Measurements from ENCODE around the gene EML6. TPM values are rescaled to one million over a fixed set of nuclear protein-coding genes. Genes with fewer than 3 reads are reported as not detected.

The EML6 gene
- total and polyA plus RNA-seq, 10 of the 15 experiments (the other 5 are each of a cell fraction or from before 2014, with no cell fraction given) = 0.09 to 0.67 (median 0.21) TPM

GRCh38 chr2:54866868-54867267, 143.4 kb downstream of the EML6 start:
- FAIRE-seq (peak; percentile 73), DNase-seq (ENCODE audit: low read depth, low spot score) (peak; percentile 53), ATAC-seq (peak; percentile 94)
- BruUV-seq (replicated peaks) = no TSS peak
- 27% methylated on average over 5 of the region's 5 CpGs for WGBS (ENCODE audit: insufficient coverage, insufficient replicate concordance, low lambda C conversion rate, missing lambda C conversion rate)
- intact Hi-C loops (cut with micrococcal nuclease; ENCODE audit: unreplicated experiment) = no loop called here
- peak overlapping the region; percentile 72 for H3K27ac ChIP-seq (ENCODE audit: control insufficient read depth, insufficient read depth)
- ChIA-PET POLR2A (no interaction called here), RAD21 (ENCODE audit: unreplicated experiment) (interaction anchor here (0.7 to 1.1 kb wide), 2 partner anchors 21 to 308 kb away, joined by 3 to 4 read pairs; no protein-coding TSS in a partner anchor), SMC1A (ENCODE audit: uncharacterized antibody, unreplicated experiment) (interaction anchor here (0.6 to 1.1 kb wide), 4 partner anchors 28 to 897 kb away, joined by 3 to 5 read pairs (median 3); no protein-coding TSS in a partner anchor), CTCF (interaction anchor here (0.6 to 1.5 kb wide), 3 partner anchors 9 to 303 kb away, joined by 3 to 5 read pairs (median 3); no protein-coding TSS in a partner anchor)
- peak overlapping the region; percentile 80 for H3K4me2 ChIP-seq (ENCODE audit: control insufficient read depth, insufficient read depth)
- H3K4me3 ChIP-seq = peak overlapping the region; percentile 46; the same call in 1 of the 2 replicates
- H3K36me3 ChIP-seq (ENCODE audit: control insufficient read depth in 2 of 2, insufficient read depth in 2 of 2, low read length in 1 of 2) = no peaks in the 10 kb centered on the region
- no peaks in the 10 kb centered on the region for H3K9me3 ChIP-seq (replicated peaks; ENCODE audit: control insufficient read depth, insufficient read depth, low read length)
- peak overlapping the region; percentile 50 for H3K9ac ChIP-seq (ENCODE audit: control insufficient read depth, insufficient read depth, low read length)
- no peaks in the 10 kb centered on the region for H4K20me1 ChIP-seq (ENCODE audit: control insufficient read depth, insufficient read depth)
- in situ Hi-C loops (cut with MboI) = no loop called here
- H3K79me2 ChIP-seq (ENCODE audit: control insufficient read depth, insufficient read depth, low read length) = no peaks in the 10 kb centered on the region
- peak overlapping the region; percentile 97 for H2AFZ ChIP-seq (ENCODE audit: control insufficient read depth, low read depth, low read length)
- H3K4me1 ChIP-seq (ENCODE audit: control insufficient read depth, insufficient read depth, low read length) = peaks cover 14% of the 10 kb centered on the region
- peak; percentile 65; the same call in 1 of the 2 replicates for TF ChIP-seq RUNX3 (IDR thresholded peaks at IDR 0.05; ENCODE audit: low read length)
- TF ChIP-seq ATF2 (IDR thresholded peaks at IDR 0.05; ENCODE audit: low read length) = peak; percentile 43; the same call in 1 of the 2 replicates
- TF ChIP-seq CTCF (IDR thresholded peaks at IDR 0.05 in 2 of 3, conservative IDR thresholded peaks at IDR 0.05 in 1 of 3; ENCODE audit: control insufficient read depth in 2 of 3, extremely low read depth in 1 of 3, insufficient read depth in 1 of 3, low read depth in 3 of 3, low read length in 3 of 3) = no peak
- no peak for TF ChIP-seq TARDBP (IDR thresholded peaks at IDR 0.05; ENCODE audit: borderline replicate concordance)
- TF ChIP-seq NBN (IDR thresholded peaks at IDR 0.05) = no peak
- peak; percentile 64; the same call in 1 of the 2 replicates for TF ChIP-seq IRF4 (IDR thresholded peaks at IDR 0.05; ENCODE audit: low read depth, low read length)
- TF ChIP-seq, protein P1, sequence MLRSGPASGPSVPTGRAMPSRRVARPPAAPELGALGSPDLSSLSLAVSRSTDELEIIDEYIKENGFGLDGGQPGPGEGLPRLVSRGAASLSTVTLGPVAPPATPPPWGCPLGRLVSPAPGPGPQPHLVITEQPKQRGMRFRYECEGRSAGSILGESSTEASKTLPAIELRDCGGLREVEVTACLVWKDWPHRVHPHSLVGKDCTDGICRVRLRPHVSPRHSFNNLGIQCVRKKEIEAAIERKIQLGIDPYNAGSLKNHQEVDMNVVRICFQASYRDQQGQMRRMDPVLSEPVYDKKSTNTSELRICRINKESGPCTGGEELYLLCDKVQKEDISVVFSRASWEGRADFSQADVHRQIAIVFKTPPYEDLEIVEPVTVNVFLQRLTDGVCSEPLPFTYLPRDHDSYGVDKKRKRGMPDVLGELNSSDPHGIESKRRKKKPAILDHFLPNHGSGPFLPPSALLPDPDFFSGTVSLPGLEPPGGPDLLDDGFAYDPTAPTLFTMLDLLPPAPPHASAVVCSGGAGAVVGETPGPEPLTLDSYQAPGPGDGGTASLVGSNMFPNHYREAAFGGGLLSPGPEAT (IDR thresholded peaks at IDR 0.05; ENCODE audit: low read depth) = peak; percentile 55; the same call in 1 of the 2 replicates
- TF ChIP-seq MEF2B (IDR thresholded peaks at IDR 0.05; ENCODE audit: partially characterized antibody, poor library complexity, severe bottlenecking) = peak; percentile 30
- peak; percentile 65 for TF ChIP-seq IKZF1 (conservative IDR thresholded peaks at IDR 0.05)
- 0 out of 2 replicates have a peak, but pooled peaks have one; percentile 19 for TF ChIP-seq DPF2 (IDR thresholded peaks at IDR 0.05)
- TF ChIP-seq EP300 (IDR thresholded peaks at IDR 0.05; ENCODE audit: borderline replicate concordance in 1 of 2, control insufficient read depth in 1 of 2, low read depth in 2 of 2, low read length in 2 of 2) = peak in 1 of 2 experiments; percentile 62; a peak in 2 of 4 replicates
- peak; percentile 74 to 76; a peak in 2 of 4 replicates for TF ChIP-seq IKZF2 (IDR thresholded peaks at IDR 0.05)
- no peak for TF ChIP-seq BACH1 (IDR thresholded peaks at IDR 0.05; ENCODE audit: borderline replicate concordance)
- TF ChIP-seq SPI1 (IDR thresholded peaks at IDR 0.05; ENCODE audit: borderline replicate concordance, insufficient read depth, low read depth, low read length) = peak; percentile 98
- peak; percentile 38; the same call in 1 of the 2 replicates for TF ChIP-seq TAF1 (IDR thresholded peaks at IDR 0.05; ENCODE audit: borderline replicate concordance, low read depth, low read length)
- peak; percentile 54 for TF ChIP-seq JUNB (IDR thresholded peaks at IDR 0.05)
- peak; percentile 48; the same call in 1 of the 2 replicates for TF ChIP-seq MTA2 (IDR thresholded peaks at IDR 0.05; ENCODE audit: low read depth)
- peak; percentile 72; the same call in 1 of the 2 replicates for TF ChIP-seq EED (IDR thresholded peaks at IDR 0.05; ENCODE audit: low read depth)
- TF ChIP-seq RAD51 (IDR thresholded peaks at IDR 0.05) = no peak
- 0 out of 2 replicates have a peak, but pooled peaks have one; percentile 29 for TF ChIP-seq POLR2A (IDR thresholded peaks at IDR 0.05; ENCODE audit: low read depth, low read length)
- peak; percentile 56 for TF ChIP-seq ATF7 (IDR thresholded peaks at IDR 0.05; ENCODE audit: low read depth)
- TF ChIP-seq BCL11A (IDR thresholded peaks at IDR 0.05; ENCODE audit: low read depth, low read length) = 0 out of 2 replicates have a peak, but pooled peaks have one; percentile 23
- no peaks in the 10 kb centered on the region for H3K27me3 ChIP-seq (replicated peaks in 1 of 2; ENCODE audit: control insufficient read depth in 2 of 2, insufficient read depth in 2 of 2, low read length in 1 of 2)

All from GM12878 (cell line).